ENCODE measurements around the gene GAB3. TPM values are rescaled to one million over a fixed set of nuclear protein-coding genes. Genes with fewer than 3 reads are reported as not detected.
A peak's percentile ranks its signal among the peaks of the same experiment; 100 is the strongest.

GAB3 gene
- total and polyA plus RNA-seq, 2 donors (not counting 3 experiments of a cell fraction or from before 2014, with no cell fraction given) = 6.0 to 6.2 TPM

- DNase-seq (ENCODE audit: low read depth, low spot score) = no peak
- peaks cover 39% of the 10 kb centered on the region for H3K4me1 ChIP-seq (ENCODE audit: control insufficient read depth, extremely low read depth, insufficient read depth, low read length)
- no peak overlapping the region for H3K4me3 ChIP-seq (replicated peaks in 1 of 3; ENCODE audit: insufficient read depth in 1 of 3, low read depth in 1 of 3, low read length in 3 of 3)
- no peak overlapping the region for H2AFZ ChIP-seq (ENCODE audit: low read depth, low read length)
- H3K27ac ChIP-seq (ENCODE audit: insufficient read depth, low read depth, low read length) = no peak overlapping the region
- TF ChIP-seq POLR2A (IDR thresholded peaks at IDR 0.05; ENCODE audit: low read depth, low read length) (no peak), GATA2 (IDR thresholded peaks at IDR 0.05; ENCODE audit: insufficient read depth, insufficient read length, low read depth, low read length) (no peak), POLR2AphosphoS5 (IDR thresholded peaks at IDR 0.05; ENCODE audit: insufficient read depth, low read depth, low read length) (no peak), MAX (IDR thresholded peaks at IDR 0.05; ENCODE audit: insufficient read depth, insufficient read length) (no peak), JUN (IDR thresholded peaks at IDR 0.05; ENCODE audit: borderline replicate concordance, insufficient read depth, insufficient read length, low read depth) (no peak), FOS (IDR thresholded peaks at IDR 0.05; ENCODE audit: borderline replicate concordance, insufficient read depth, low read length) (no peak)
- ChIA-PET POLR2A (no interaction called here), CTCF (no interaction called here)
- H3K36me3 ChIP-seq (ENCODE audit: control insufficient read depth in 2 of 2, extremely low read depth in 1 of 2, insufficient read depth in 2 of 2, low read length in 2 of 2) = no peaks in the 10 kb centered on the region
- dilution Hi-C loops (cut with MboI; ENCODE audit: extremely low pct_ligation_motif_present, low sequenced_read_pairs) (no loop called here), intact Hi-C loops (cut with micrococcal nuclease) (no loop called here)
- no peaks in the 10 kb centered on the region for H3K9me1 ChIP-seq (replicated peaks; ENCODE audit: control insufficient read depth, extremely low read depth, insufficient read depth, low read length)
- no peaks in the 10 kb centered on the region for H3K27me3 ChIP-seq (ENCODE audit: control insufficient read depth in 2 of 2, insufficient read depth in 2 of 2, low read length in 2 of 2)
- no peak for FAIRE-seq
- no peaks in the 10 kb centered on the region for H3K9me3 ChIP-seq (replicated peaks; ENCODE audit: control insufficient read depth, insufficient read depth, low read length)
- H3K79me2 ChIP-seq (ENCODE audit: control insufficient read depth, insufficient read depth, low read length) = no peaks in the 10 kb centered on the region
- H3K9ac ChIP-seq (replicated peaks; ENCODE audit: extremely low read depth, insufficient read depth, low read length) = no peak overlapping the region
- H4K20me1 ChIP-seq (replicated peaks; ENCODE audit: control insufficient read depth, extremely low read depth, insufficient read depth, low read length) = no peaks in the 10 kb centered on the region
- BruUV-seq (replicated peaks) = no TSS peak
- no peak overlapping the region for H3K4me2 ChIP-seq (ENCODE audit: insufficient read depth, low read length)
Measured at GRCh38 chrX:154721155-154721554, 29.7 kb downstream of the GAB3 start.

GRCh38 chrX:154720067-154720466, 30.8 kb downstream of the GAB3 start:
- FAIRE-seq (no peak), DNase-seq (ENCODE audit: low read depth, low spot score) (no peak)
- Histone ChIP-seq H4K20me1 (replicated peaks; ENCODE audit: control insufficient read depth, extremely low read depth, insufficient read depth, low read length) (no peaks in the 10 kb centered on the region), H3K9me3 (replicated peaks; ENCODE audit: control insufficient read depth, insufficient read depth, low read length) (no peaks in the 10 kb centered on the region), H3K9ac (replicated peaks; ENCODE audit: extremely low read depth, insufficient read depth, low read length) (no peak overlapping the region), H3K4me3 (replicated peaks in 1 of 3; ENCODE audit: insufficient read depth in 1 of 3, low read depth in 1 of 3, low read length in 3 of 3) (no peak overlapping the region), H3K4me1 (ENCODE audit: control insufficient read depth, extremely low read depth, insufficient read depth, low read length) (peaks cover 30% of the 10 kb centered on the region), H2AFZ (ENCODE audit: low read depth, low read length) (no peak overlapping the region), H3K36me3 (ENCODE audit: control insufficient read depth in 2 of 2, extremely low read depth in 1 of 2, insufficient read depth in 2 of 2, low read length in 2 of 2) (peaks cover 0 to 3% of the 10 kb centered on the region in 2 experiments), H3K27ac (ENCODE audit: insufficient read depth, low read depth, low read length) (peak overlapping the region; percentile 37), H3K27me3 (ENCODE audit: control insufficient read depth in 2 of 2, insufficient read depth in 2 of 2, low read length in 2 of 2) (no peaks in the 10 kb centered on the region), H3K4me2 (ENCODE audit: insufficient read depth, low read length) (no peak overlapping the region), H3K9me1 (replicated peaks; ENCODE audit: control insufficient read depth, extremely low read depth, insufficient read depth, low read length) (no peaks in the 10 kb centered on the region), H3K79me2 (ENCODE audit: control insufficient read depth, insufficient read depth, low read length) (no peaks in the 10 kb centered on the region)
- ChIA-PET POLR2A (no interaction called here), CTCF (interaction anchor here (0.7 to 4.3 kb wide), 3 partner anchors 12 to 28 kb away, joined by 3 to 49 read pairs (median 4); no protein-coding TSS in a partner anchor)
- intact Hi-C loops (cut with micrococcal nuclease) (no loop called here), dilution Hi-C loops (cut with MboI; ENCODE audit: extremely low pct_ligation_motif_present, low sequenced_read_pairs) (no loop called here)
- TF ChIP-seq POLR2AphosphoS5 (IDR thresholded peaks at IDR 0.05; ENCODE audit: insufficient read depth, low read depth, low read length) (no peak), MYC (IDR thresholded peaks at IDR 0.05; ENCODE audit: low read depth, low read length) (no peak), MAX (IDR thresholded peaks at IDR 0.05; ENCODE audit: insufficient read depth, insufficient read length) (no peak), JUN (IDR thresholded peaks at IDR 0.05; ENCODE audit: borderline replicate concordance, insufficient read depth, insufficient read length, low read depth) (no peak)
- BruUV-seq (replicated peaks) = no TSS peak
